Measurements from ENCODE around the gene WDR70.

- TF ChIP-seq CTCF (IDR thresholded peaks at IDR 0.05), result no peak
- TF ChIP-seq POLR2AphosphoS5 (IDR thresholded peaks at IDR 0.05), result no peak
- TF ChIP-seq EP300 (IDR thresholded peaks at IDR 0.05; ENCODE audit: low read depth), result no peak
- no peak for TF ChIP-seq POLR2A (IDR thresholded peaks at IDR 0.05)
These were observed 17.2 kb downstream of the WDR70 start for GRCh38 chr5:37396352-37396751.

All from transverse colon (tissue), 4 donors.